Vagina (tissue), 2 donors: Measurements from ENCODE around the gene UBR7. TPM values are rescaled to one million over a fixed set of nuclear protein-coding genes. Genes with fewer than 3 reads are reported as not detected.
A peak's percentile ranks its signal among the peaks of the same experiment; 100 is the strongest.
"Not testable (repeated sequence)": the region's sequence is repeated elsewhere in the genome, so short reads cannot be mapped to it uniquely, and the experiment has no call there.

Source experiments
- DNase-seq, 2 donors: peaks; one replicate each; pipeline ENCODE4 v3.0.0-alpha.2; 2017; ENCODE audit errors: extremely low spot score in 2 of 2
- H3K27ac ChIP-seq: fragments of 200-600 bp; sonication (generic); one replicate; pipeline ENCODE4 v1.5.1; 2019
- H3K27me3 ChIP-seq: fragments of 200-600 bp; sonication (generic); one replicate; pipeline ENCODE4 v1.5.1; 2019
- H3K36me3 ChIP-seq, 2 donors: fragments of 200-600 bp; sonication (generic); one replicate each; pipeline ENCODE4 v1.5.1; 2017 to 2019
- H3K4me1 ChIP-seq: fragments of 200-600 bp; sonication (generic); one replicate; pipeline ENCODE4 v1.5.1; 2019
- H3K4me3 ChIP-seq, 2 donors: fragments of 200-600 bp; sonication (generic); 1 replicate in 1 of 2; 2 replicates in 1 of 2; pipeline ENCODE4 v1.5.1; 2016 to 2019
- H3K9me3 ChIP-seq: fragments of 200-600 bp; sonication (generic); one replicate; pipeline ENCODE4 v1.5.1; 2019
- CTCF ChIP-seq, 3 experiments: fragments of 450-650 bp in 2 of 3; fragments of 200-600 bp in 1 of 3; sonication (generic) in 1 of 3; IDR thresholded peaks; one replicate each; pipeline ENCODE4 v1.5.1; 2017 to 2019; ENCODE audit warnings: antibody characterized with exemption in 3 of 3, mild to moderate bottlenecking in 2 of 3, moderate library complexity in 2 of 3
- POLR2A ChIP-seq, 2 donors: fragments of 450-650 bp; IDR thresholded peaks; one replicate each; pipeline ENCODE4 v1.6.1; 2017; ENCODE audit warnings: antibody characterized with exemption in 2 of 2, mild to moderate bottlenecking in 2 of 2, moderate library complexity in 2 of 2
- POLR2AphosphoS5 ChIP-seq, 2 donors: sonication (generic); formaldehyde crosslinking; IDR thresholded peaks; one replicate each; pipeline ENCODE4 v1.9.0; 2017; ENCODE audit warnings: antibody characterized with exemption in 2 of 2, mild to moderate bottlenecking in 2 of 2, low read depth in 1 of 2; ENCODE audit not compliant: insufficient read depth in 1 of 2
- intact Hi-C: fragments of 100-400 bp; cut with DNase I; formaldehyde crosslinking; loops from one replicate; pipeline ENCODE4 v1.15.1; 2023
- total RNA-seq: library from RNA; depleted of rRNA; stranded (reverse); fragments of >200 nt; gene quantifications from one replicate; pipeline ENCODE4 v1.2.3, GENCODE V29; 2016

The UBR7 gene
- total RNA-seq, 1 donor from 2014 or later, result 34.4 TPM

DNA sequence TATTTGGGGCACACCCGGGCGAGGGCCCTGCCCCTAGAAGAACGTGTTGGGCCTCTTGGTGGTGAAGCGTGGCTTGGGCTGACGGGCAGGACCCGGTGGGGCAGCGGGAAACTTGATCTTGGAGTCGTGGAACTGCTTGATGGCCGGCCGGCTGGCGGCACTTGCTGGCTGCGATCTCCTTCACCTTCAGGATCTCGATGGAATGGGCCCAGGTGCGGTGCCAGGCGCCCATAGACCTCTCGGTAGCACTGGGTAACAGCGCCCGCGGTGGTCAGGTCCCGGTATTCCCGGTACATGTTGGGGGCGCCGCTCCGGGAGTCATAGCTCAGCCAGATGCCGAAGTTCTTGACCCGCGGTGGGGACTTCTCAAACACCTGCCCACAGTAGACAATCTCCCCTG lies 16.5 kb downstream of the UBR7 start:
- Histone ChIP-seq H3K27ac (no peak overlapping the region), H3K27me3 (no peaks in the 10 kb centered on the region), H3K9me3 (no peaks in the 10 kb centered on the region), H3K4me3 (no peak overlapping the region), H3K4me1 (no peaks in the 10 kb centered on the region), H3K36me3 (peaks cover 5 to 62% of the 10 kb centered on the region in 2 donors)
- no peak for TF ChIP-seq POLR2AphosphoS5 (IDR thresholded peaks at IDR 0.05; ENCODE audit: insufficient read depth in 1 of 2, low read depth in 1 of 2)
- intact Hi-C loops, result no loop called here
- no peak for DNase-seq

- Histone ChIP-seq H3K27me3 (no peaks in the 10 kb centered on the region), H3K4me1 (peaks cover 4% of the 10 kb centered on the region), H3K36me3 (peaks cover 5 to 34% of the 10 kb centered on the region in 2 donors), H3K9me3 (no peaks in the 10 kb centered on the region), H3K4me3 (no peak overlapping the region), H3K27ac (no peak overlapping the region)
- TF ChIP-seq POLR2A (IDR thresholded peaks at IDR 0.05) (no peak), CTCF (IDR thresholded peaks at IDR 0.05) (no peak), POLR2AphosphoS5 (IDR thresholded peaks at IDR 0.05; ENCODE audit: insufficient read depth in 1 of 2, low read depth in 1 of 2) (no peak)
- DNase-seq, result no peak
- intact Hi-C loops, result no loop called here
Measured at GRCh38 chr14:93228550-93228949, 21.5 kb downstream of the UBR7 start.

DNA sequence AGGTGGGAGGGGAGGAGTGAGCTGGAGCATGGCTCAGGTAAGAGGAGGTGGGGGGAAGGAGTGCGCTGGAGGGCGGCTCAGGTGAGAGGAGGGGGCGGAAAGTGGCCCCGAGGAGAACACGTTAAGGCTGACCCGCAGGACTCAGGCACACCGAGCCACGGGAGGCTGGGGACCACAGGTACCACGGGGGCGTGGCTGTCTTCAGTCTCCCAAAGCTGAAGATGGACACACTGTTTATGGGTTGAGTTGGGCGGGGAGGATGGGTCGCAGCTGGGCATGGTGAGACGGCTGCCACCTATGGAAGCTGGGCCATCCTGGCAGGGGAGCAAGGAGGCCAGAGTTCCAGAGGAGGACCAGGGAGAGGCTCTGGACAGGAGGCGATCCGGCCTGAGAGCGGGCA lies 23.5 kb downstream of the UBR7 start:
- H3K27me3 ChIP-seq, result no peaks in the 10 kb centered on the region
- TF ChIP-seq CTCF (IDR thresholded peaks at IDR 0.05) (no peak), POLR2AphosphoS5 (IDR thresholded peaks at IDR 0.05; ENCODE audit: insufficient read depth in 1 of 2, low read depth in 1 of 2) (no peak), POLR2A (IDR thresholded peaks at IDR 0.05) (no peak)
- H3K27ac ChIP-seq, result no peak overlapping the region
- intact Hi-C loops, result no loop called here
- no peak for DNase-seq
- peaks cover 5 to 26% of the 10 kb centered on the region in 2 donors for H3K36me3 ChIP-seq
- H3K4me3 ChIP-seq, result no peak overlapping the region
- peaks cover 4% of the 10 kb centered on the region for H3K4me1 ChIP-seq
- no peaks in the 10 kb centered on the region for H3K9me3 ChIP-seq

DNA sequence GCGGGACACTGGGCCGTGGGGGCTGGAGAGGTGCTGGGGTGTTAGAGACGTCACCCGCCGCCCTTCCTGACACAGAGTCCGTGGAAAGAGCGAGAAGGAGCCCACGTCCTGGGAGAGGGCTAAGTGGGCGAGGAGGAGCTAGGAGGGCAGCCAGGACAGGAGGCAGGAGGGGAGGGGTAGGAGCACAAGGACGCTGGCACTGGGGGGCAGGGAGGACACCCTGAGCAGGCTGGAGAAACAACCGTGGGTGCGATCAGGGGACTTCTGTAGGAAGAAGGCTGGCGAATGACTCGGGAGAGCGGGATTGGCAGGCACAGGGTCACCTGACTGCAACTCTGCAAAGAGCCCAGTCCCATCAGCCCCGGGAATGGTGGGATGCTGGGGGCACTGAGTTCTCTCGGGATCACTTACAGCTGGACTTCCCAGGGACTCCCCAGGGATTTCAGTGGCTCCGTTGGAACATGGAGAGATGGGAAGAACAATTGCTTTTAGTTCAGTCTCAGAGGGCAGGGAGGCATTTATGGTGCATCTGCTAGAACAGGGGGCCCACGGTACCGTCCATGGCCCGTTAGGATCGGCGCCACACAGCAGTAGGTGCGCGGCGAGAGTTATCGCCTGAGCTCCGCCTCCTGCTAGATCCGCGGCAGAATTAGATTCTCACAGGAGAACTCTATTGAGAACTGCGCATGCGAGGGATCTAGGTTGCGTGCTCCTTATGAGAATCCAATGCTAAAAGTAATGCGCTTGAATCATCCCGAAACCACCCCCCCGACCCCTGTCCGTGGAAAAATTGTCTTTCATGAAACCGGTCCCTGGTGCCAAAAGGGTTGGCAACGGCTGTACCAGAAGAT lies 24.3 kb downstream of the UBR7 start:
- intact Hi-C loops, result no loop called here
- Histone ChIP-seq H3K27me3 (no peaks in the 10 kb centered on the region), H3K9me3 (no peaks in the 10 kb centered on the region), H3K36me3 (peaks cover 5 to 26% of the 10 kb centered on the region in 2 donors), H3K4me1 (peaks cover 4% of the 10 kb centered on the region), H3K27ac (peak overlapping the region; percentile 12), H3K4me3 (peak overlapping the region; percentile 23 to 28)
- TF ChIP-seq POLR2AphosphoS5 (IDR thresholded peaks at IDR 0.05; ENCODE audit: insufficient read depth in 1 of 2, low read depth in 1 of 2) (no peak), CTCF (IDR thresholded peaks at IDR 0.05) (no peak), POLR2A (IDR thresholded peaks at IDR 0.05) (no peak)
- no peak for DNase-seq

- TF ChIP-seq POLR2AphosphoS5 (IDR thresholded peaks at IDR 0.05; ENCODE audit: insufficient read depth in 1 of 2, low read depth in 1 of 2), result no peak
- no peak for TF ChIP-seq CTCF (IDR thresholded peaks at IDR 0.05)
- no peak for TF ChIP-seq POLR2A (IDR thresholded peaks at IDR 0.05)
- no peaks in the 10 kb centered on the region for H3K27me3 ChIP-seq
- no peaks in the 10 kb centered on the region for H3K9me3 ChIP-seq
- no peak overlapping the region for H3K4me3 ChIP-seq
- H3K36me3 ChIP-seq, result peaks cover 4 to 21% of the 10 kb centered on the region in 2 donors
- no peak overlapping the region for H3K27ac ChIP-seq
- no peak for DNase-seq
- peaks cover 4% of the 10 kb centered on the region for H3K4me1 ChIP-seq
- intact Hi-C loops, result no loop called here
Measured at GRCh38 chr14:93232159-93232558, 25.1 kb downstream of the UBR7 start.

DNA sequence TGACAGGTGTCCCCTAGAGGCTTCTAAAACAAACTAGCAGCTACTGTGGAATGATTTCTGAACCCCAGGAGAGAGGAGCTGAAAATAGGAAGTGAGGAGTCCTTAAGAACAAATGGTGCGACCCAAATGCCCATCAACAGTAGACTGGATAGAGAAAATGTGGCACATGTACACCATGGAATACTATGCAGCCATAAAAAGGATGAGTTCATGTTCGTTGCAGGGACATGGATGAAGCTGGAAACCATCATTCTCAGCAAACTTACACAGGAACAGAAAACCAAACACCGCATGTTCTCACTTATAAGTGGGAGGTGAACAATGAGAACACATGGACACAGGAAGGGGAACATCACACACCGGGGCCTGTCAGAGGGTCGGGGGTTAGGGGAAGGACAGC lies 26.0 kb downstream of the UBR7 start:
- H3K9me3 ChIP-seq, H3K27ac ChIP-seq, H3K27me3 ChIP-seq, intact Hi-C loops, H3K4me3 ChIP-seq, H3K4me1 ChIP-seq, DNase-seq: not testable (repeated sequence)
- H3K36me3 ChIP-seq, result peaks cover 0 to 11% of the 10 kb centered on the region in 2 donors
